ENCODE data around the gene CILP2. TPM values are rescaled to one million over a fixed set of nuclear protein-coding genes. Genes with fewer than 3 reads are reported as not detected.

CILP2 gene
- total RNA-seq, 1 donor from 2014 or later, result 1.0 TPM

GRCh38 chr19:19588546-19588945 is 50.5 kb downstream of the CILP2 start:
- Histone ChIP-seq H3K4me2 (no peak overlapping the region), H3K27me3 (no peaks in the 10 kb centered on the region), H3K9ac (no peak overlapping the region), H3K36me3 (no peaks in the 10 kb centered on the region), H3K4me1 (peaks cover 5% of the 10 kb centered on the region), H4K20me1 (ENCODE audit: low read depth) (no peaks in the 10 kb centered on the region), H2AFZ (replicated peaks) (no peak overlapping the region), H3K27ac (no peak overlapping the region), H3K79me2 (ENCODE audit: low read depth) (no peaks in the 10 kb centered on the region), H3K9me3 (ENCODE audit: low read depth) (no peaks in the 10 kb centered on the region), H3K4me3 (no peak overlapping the region), H3F3A (ENCODE audit: low read depth) (peaks cover 8% of the 10 kb centered on the region)
- no peaks in the 10 kb centered on the region for H3K9me3 Mint-ChIP-seq
- TF ChIP-seq EZH2 (IDR thresholded peaks at IDR 0.05), result no peak
- no peak for TF ChIP-seq EZH2phosphoT487 (IDR thresholded peaks at IDR 0.05)
- no peak for TF ChIP-seq CTCF (IDR thresholded peaks at IDR 0.05)
- H3K27ac Mint-ChIP-seq, result no peak overlapping the region
- peaks cover 10% of the 10 kb centered on the region for H3K36me3 Mint-ChIP-seq
- H3K4me3 Mint-ChIP-seq, result no peak overlapping the region
- H3K27me3 Mint-ChIP-seq (ENCODE audit: insufficient read depth, low read depth), result peaks cover 6% of the 10 kb centered on the region
- no peak for DNase-seq (ENCODE audit: low spot score)
- H3K4me1 Mint-ChIP-seq, result peaks cover 5% of the 10 kb centered on the region

GRCh38 chr19:19591133-19591825 is 53.2 kb downstream of the CILP2 start:
- no peaks in the 10 kb centered on the region for H3K79me2 ChIP-seq (ENCODE audit: low read depth)
- Mint-ChIP-seq H3K27me3 (ENCODE audit: insufficient read depth, low read depth) (peaks cover 4% of the 10 kb centered on the region), H3K9me3 (no peaks in the 10 kb centered on the region), H3K4me3 (no peak overlapping the region), H3K4me1 (peaks cover 8% of the 10 kb centered on the region), H3K36me3 (peaks cover 7% of the 10 kb centered on the region), H3K27ac (no peak overlapping the region)
- H3F3A ChIP-seq (ENCODE audit: low read depth), result peaks cover 8% of the 10 kb centered on the region
- no peaks in the 10 kb centered on the region for H4K20me1 ChIP-seq (ENCODE audit: low read depth)
- no peaks in the 10 kb centered on the region for H3K36me3 ChIP-seq
- no peaks in the 10 kb centered on the region for H3K9me3 ChIP-seq (ENCODE audit: low read depth)
- peak; percentile 34 for DNase-seq (ENCODE audit: low spot score)
- H3K27ac ChIP-seq, result no peak overlapping the region
- peaks cover 5% of the 10 kb centered on the region for H3K4me1 ChIP-seq
- no peak overlapping the region for H3K4me2 ChIP-seq
- H2AFZ ChIP-seq (replicated peaks), result no peak overlapping the region
- no peak overlapping the region for H3K9ac ChIP-seq
- no peak overlapping the region for H3K4me3 ChIP-seq
- no peak for TF ChIP-seq EZH2phosphoT487 (IDR thresholded peaks at IDR 0.05)
- no peak for TF ChIP-seq CTCF (IDR thresholded peaks at IDR 0.05)
- no peak for TF ChIP-seq EZH2 (IDR thresholded peaks at IDR 0.05)
- H3K27me3 ChIP-seq, result no peaks in the 10 kb centered on the region

- H3K27me3 ChIP-seq, result no peaks in the 10 kb centered on the region
These were observed 54.6 kb downstream of the CILP2 start for GRCh38 chr19:19592690-19593089.

More at GRCh38 chr19:19592690-19593089, 54.6 kb downstream of the CILP2 start:
- peaks cover 5% of the 10 kb centered on the region for H3K4me1 ChIP-seq
- no peak overlapping the region for H3K4me2 ChIP-seq
- peaks cover 8% of the 10 kb centered on the region for H3K36me3 Mint-ChIP-seq
- H3K9me3 Mint-ChIP-seq, result no peaks in the 10 kb centered on the region
- H3K4me1 Mint-ChIP-seq, result peaks cover 8% of the 10 kb centered on the region
- H3K36me3 ChIP-seq, result no peaks in the 10 kb centered on the region
- H3K4me3 Mint-ChIP-seq, result no peak overlapping the region
- H3K27ac ChIP-seq, result no peak overlapping the region
- no peak overlapping the region for H3K27ac Mint-ChIP-seq
- H4K20me1 ChIP-seq (ENCODE audit: low read depth), result no peaks in the 10 kb centered on the region
- H3K79me2 ChIP-seq (ENCODE audit: low read depth), result no peaks in the 10 kb centered on the region
- H3K27me3 Mint-ChIP-seq (ENCODE audit: insufficient read depth, low read depth), result peaks cover 4% of the 10 kb centered on the region
- DNase-seq (ENCODE audit: low spot score), result no peak
- TF ChIP-seq EZH2 (IDR thresholded peaks at IDR 0.05), result no peak
- TF ChIP-seq EZH2phosphoT487 (IDR thresholded peaks at IDR 0.05), result no peak
- TF ChIP-seq CTCF (IDR thresholded peaks at IDR 0.05), result no peak
- no peaks in the 10 kb centered on the region for H3K9me3 ChIP-seq (ENCODE audit: low read depth)
- H3K9ac ChIP-seq, result no peak overlapping the region
- H3F3A ChIP-seq (ENCODE audit: low read depth), result peaks cover 8% of the 10 kb centered on the region
- no peak overlapping the region for H2AFZ ChIP-seq (replicated peaks)
- no peak overlapping the region for H3K4me3 ChIP-seq

Measured in neural progenitor cell (in vitro differentiated cells).